Thymus (tissue), 11 donors: ENCODE results near the gene KCNMA1. TPM values are rescaled to one million over a fixed set of nuclear protein-coding genes. Genes with fewer than 3 reads are reported as not detected.

Source experiments
- DNase-seq, 9 donors: peaks; one replicate each; pipeline ENCODE4 v3.0.0-alpha.2; 2013; ENCODE audit warnings: low spot score in 9 of 9, low read depth in 6 of 9, missing footprints in 1 of 9
- H3K27ac ChIP-seq, 2 donors: one replicate each; pipeline ENCODE4 v1.5.1; 2013; ENCODE audit warnings: control low read depth in 1 of 2, low read depth in 1 of 2, low read length in 1 of 2, mild to moderate bottlenecking in 1 of 2, moderate library complexity in 1 of 2
- H3K27me3 ChIP-seq, 2 donors: one replicate each; pipeline ENCODE4 v1.5.1; 2013; ENCODE audit warnings: low read length in 1 of 2; ENCODE audit not compliant: control insufficient read depth in 2 of 2, insufficient read depth in 1 of 2
- H3K36me3 ChIP-seq, 2 donors: one replicate each; pipeline ENCODE4 v1.5.1; 2013; ENCODE audit warnings: low read length in 1 of 2, mild to moderate bottlenecking in 1 of 2, moderate library complexity in 1 of 2; ENCODE audit not compliant: control insufficient read depth in 2 of 2, insufficient read depth in 2 of 2
- H3K4me1 ChIP-seq, 2 donors: one replicate each; pipeline ENCODE4 v1.5.1; 2013; ENCODE audit warnings: low read length in 2 of 2; ENCODE audit not compliant: control insufficient read depth in 2 of 2, insufficient read depth in 2 of 2
- H3K4me3 ChIP-seq, 2 donors: one replicate each; pipeline ENCODE4 v1.5.1; 2013; ENCODE audit warnings: low read length in 2 of 2, control low read depth in 1 of 2, mild to moderate bottlenecking in 1 of 2
- H3K9me3 ChIP-seq, 2 donors: one replicate each; pipeline ENCODE4 v1.5.1; 2013; ENCODE audit warnings: low read length in 1 of 2, mild to moderate bottlenecking in 1 of 2; ENCODE audit not compliant: control insufficient read depth in 2 of 2, insufficient read depth in 1 of 2
- WGBS: extraction: QIAGEN DNeasy Blood & Tissue Kit; methylation state at CpG from one replicate; pipeline ENCODE4 v1.1.7; 2013; 5-methylcytosine and 5-hydroxymethylcytosine counted together
- polyA plus RNA-seq: library from polyadenylated mRNA; stranded (reverse); fragments of 200-250 nt; gene quantifications from one replicate; pipeline ENCODE4 v1.2.3, GENCODE V29; 2013
- total RNA-seq: library from RNA; stranded (reverse); fragments of 120-200 nt; gene quantifications from one replicate; pipeline ENCODE4 v1.2.4, GENCODE V29; 2013
- donor health status: healthy.

The KCNMA1 gene
- total and polyA plus RNA-seq, 2 donors: 1.9 to 12.9 TPM

- Histone ChIP-seq H3K27me3 (no peaks in the 10 kb centered on the region), H3K36me3 (no peaks in the 10 kb centered on the region), H3K4me3 (no peak overlapping the region), H3K9me3 (no peaks in the 10 kb centered on the region), H3K27ac (no peak overlapping the region), H3K4me1 (no peaks in the 10 kb centered on the region)
- no peak for DNase-seq
- 52% methylated on average over 8 of the region's 8 CpGs for WGBS
Observed at GRCh38 chr10:76942628-76943416, 694.8 kb downstream of the KCNMA1 start.

GRCh38 chr10:76939933-76940468, 697.6 kb downstream of the KCNMA1 start:
- H3K27me3 ChIP-seq: no peaks in the 10 kb centered on the region
- no peaks in the 10 kb centered on the region for H3K36me3 ChIP-seq
- no peak overlapping the region for H3K4me3 ChIP-seq
- H3K27ac ChIP-seq: no peak overlapping the region
- DNase-seq: no peak
- H3K4me1 ChIP-seq: no peaks in the 10 kb centered on the region
- no peaks in the 10 kb centered on the region for H3K9me3 ChIP-seq
- 89% methylated on average over 2 of the region's 2 CpGs for WGBS

GRCh38 chr10:76937181-76937600, 700.4 kb downstream of the KCNMA1 start:
- WGBS: 81% methylated on average over 2 of the region's 2 CpGs
- H3K9me3 ChIP-seq: no peaks in the 10 kb centered on the region
- H3K27ac ChIP-seq: no peak overlapping the region
- no peaks in the 10 kb centered on the region for H3K27me3 ChIP-seq
- H3K36me3 ChIP-seq: no peaks in the 10 kb centered on the region
- no peak overlapping the region for H3K4me3 ChIP-seq
- DNase-seq: no peak
- no peaks in the 10 kb centered on the region for H3K4me1 ChIP-seq

- 94% methylated on average over 4 of the region's 4 CpGs for WGBS
- H3K9me3 ChIP-seq: no peaks in the 10 kb centered on the region
- no peak overlapping the region for H3K27ac ChIP-seq
- H3K4me3 ChIP-seq: no peak overlapping the region
- no peak for DNase-seq
- H3K36me3 ChIP-seq: no peaks in the 10 kb centered on the region
- H3K4me1 ChIP-seq: no peaks in the 10 kb centered on the region
- H3K27me3 ChIP-seq: no peaks in the 10 kb centered on the region
Observed at GRCh38 chr10:76935941-76936613, 701.5 kb downstream of the KCNMA1 start.

GRCh38 chr10:76928565-76928964, 709.0 kb downstream of the KCNMA1 start:
- Histone ChIP-seq H3K27me3 (no peaks in the 10 kb centered on the region), H3K27ac (no peak overlapping the region), H3K36me3 (no peaks in the 10 kb centered on the region), H3K4me3 (no peak overlapping the region), H3K9me3 (no peaks in the 10 kb centered on the region), H3K4me1 (no peaks in the 10 kb centered on the region)
- no peak for DNase-seq
- WGBS: over 99% methylated on average over 7 of the region's 7 CpGs

- Histone ChIP-seq H3K36me3 (no peaks in the 10 kb centered on the region), H3K27ac (no peak overlapping the region), H3K4me3 (no peak overlapping the region), H3K4me1 (no peaks in the 10 kb centered on the region), H3K9me3 (no peaks in the 10 kb centered on the region), H3K27me3 (no peaks in the 10 kb centered on the region)
- WGBS: 90% methylated on average over 6 of the region's 6 CpGs
- no peak for DNase-seq
Observed at GRCh38 chr10:76925636-76926405, 711.8 kb downstream of the KCNMA1 start.

GRCh38 chr10:76922666-76923065, 714.9 kb downstream of the KCNMA1 start:
- H3K9me3 ChIP-seq: no peaks in the 10 kb centered on the region
- DNase-seq: no peak
- H3K4me1 ChIP-seq: no peaks in the 10 kb centered on the region
- no peaks in the 10 kb centered on the region for H3K36me3 ChIP-seq
- 98% methylated on average over 3 of the region's 3 CpGs for WGBS
- H3K4me3 ChIP-seq: no peak overlapping the region
- no peaks in the 10 kb centered on the region for H3K27me3 ChIP-seq
- H3K27ac ChIP-seq: no peak overlapping the region

GRCh38 chr10:76921383-76922010, 716.1 kb downstream of the KCNMA1 start:
- Histone ChIP-seq H3K36me3 (no peaks in the 10 kb centered on the region), H3K9me3 (no peaks in the 10 kb centered on the region), H3K27ac (no peak overlapping the region), H3K27me3 (no peaks in the 10 kb centered on the region), H3K4me1 (no peaks in the 10 kb centered on the region), H3K4me3 (no peak overlapping the region)
- WGBS: 93% methylated on average over 2 of the region's 2 CpGs
- no peak for DNase-seq
